IMR-90 (cell line): ENCODE data around the gene KIF1B. TPM values are rescaled to one million over a fixed set of nuclear protein-coding genes. Genes with fewer than 3 reads are reported as not detected.

Experiments
- ATAC-seq: fragments of 200-7000 bp; cut with Tn5 transposase; 2 replicates; pipeline ENCODE4 v1.9.1; 2020; ENCODE audit warnings: low read depth, mild to moderate bottlenecking, moderate library complexity
- BruUV-seq: library from RNA; stranded (reverse); fragments of 400-500 nt; replicated peaks from 2 replicates; lab custom pipeline; 2021; lab: Mats Ljungman, UMichigan
- CTCF ChIA-PET: fragments of 300-600 bp; formaldehyde crosslinking; extraction: SDS; loops from one replicate; lab custom pipeline; 2021; ENCODE audit warnings: antibody characterized with exemption; lab: Yijun Ruan, JAX
- POLR2A ChIA-PET: fragments of 300-600 bp; sonication (Branson Sonifier 250); formaldehyde crosslinking; loops from one replicate; lab custom pipeline; 2022; ENCODE audit warnings: antibody characterized with exemption; ENCODE audit not compliant: unreplicated experiment; lab: Charles Lee
- DNase-seq: peaks from one replicate; pipeline ENCODE4 v3.0.0; 2013
- H2AFZ ChIP-seq: replicated peaks from 2 replicates; pipeline ENCODE3; 2013; ENCODE audit warnings: low read length, mild to moderate bottlenecking; ENCODE audit not compliant: poor library complexity
- H2AK5ac ChIP-seq: 2 replicates; pipeline ENCODE4 v1.6.1; 2013; ENCODE audit warnings: low read depth, low read length, inconsistent platforms
- H2AK9ac ChIP-seq: replicated peaks from 2 replicates; pipeline ENCODE3; 2013; ENCODE audit warnings: mild to moderate bottlenecking, low read depth, low read length, moderate library complexity; ENCODE audit not compliant: poor library complexity
- H2BK120ac ChIP-seq: 2 replicates; pipeline ENCODE4 v1.6.1; 2013; ENCODE audit warnings: low read depth, low read length, inconsistent platforms
- H2BK15ac ChIP-seq: 3 replicates; pipeline ENCODE4 v1.6.1; 2013; ENCODE audit warnings: low read depth, low read length, inconsistent platforms
- H2BK20ac ChIP-seq: 2 replicates; pipeline ENCODE4 v1.6.1; 2013; ENCODE audit warnings: low read depth, mild to moderate bottlenecking, inconsistent platforms, low read length, moderate library complexity
- H2BK5ac ChIP-seq: 2 replicates; pipeline ENCODE4 v1.6.1; 2013; ENCODE audit warnings: mild to moderate bottlenecking, low read depth, low read length, inconsistent platforms; ENCODE audit not compliant: poor library complexity, severe bottlenecking
- H3K14ac ChIP-seq: replicated peaks from 2 replicates; pipeline ENCODE4 v1.6.1; 2013; ENCODE audit warnings: low read depth, low read length, inconsistent platforms
- H3K18ac ChIP-seq: 2 replicates; pipeline ENCODE4 v1.6.1; 2013; ENCODE audit warnings: low read depth, low read length, control low read depth
- H3K23ac ChIP-seq: 2 replicates; pipeline ENCODE4 v1.6.1; 2013; ENCODE audit warnings: low read depth, low read length, inconsistent platforms
- H3K27ac ChIP-seq: 2 replicates; pipeline ENCODE4 v1.5.1; 2013; ENCODE audit warnings: mild to moderate bottlenecking, control low read depth, low read length; ENCODE audit not compliant: insufficient read depth
- H3K27me3 ChIP-seq: 2 replicates; pipeline ENCODE4 v1.6.1; 2013; ENCODE audit warnings: low read length; ENCODE audit not compliant: control insufficient read depth, insufficient read depth
- H3K36me3 ChIP-seq: 2 replicates; pipeline ENCODE4 v1.6.1; 2013; ENCODE audit warnings: low read length, mixed read lengths; ENCODE audit not compliant: control insufficient read depth, insufficient read depth
- H3K4ac ChIP-seq: 2 replicates; pipeline ENCODE4 v1.6.1; 2013; ENCODE audit warnings: low read depth, low read length, inconsistent platforms
- H3K4me1 ChIP-seq: 2 replicates; pipeline ENCODE4 v1.6.1; 2013; ENCODE audit warnings: low read length, mixed read lengths; ENCODE audit not compliant: control insufficient read depth, insufficient read depth
- H3K4me2 ChIP-seq: 2 replicates; pipeline ENCODE4 v1.6.1; 2013; ENCODE audit warnings: low read depth, mild to moderate bottlenecking, control low read depth, low read length, moderate library complexity
- H3K4me3 ChIP-seq: 2 replicates; pipeline ENCODE4 v1.5.1; 2013; ENCODE audit warnings: low read depth, mild to moderate bottlenecking, control low read depth, low read length, moderate library complexity; ENCODE audit not compliant: insufficient read depth
- H3K56ac ChIP-seq: 2 replicates; pipeline ENCODE4 v1.6.1; 2013; ENCODE audit warnings: low read length, inconsistent platforms; ENCODE audit not compliant: insufficient read depth; ENCODE audit errors: extremely low read depth
- H3K79me1 ChIP-seq, 2 experiments: 2 replicates each; pipeline ENCODE4 v1.6.1; 2013; ENCODE audit warnings: low read length in 2 of 2, inconsistent platforms in 1 of 2, low read depth in 1 of 2
- H3K9ac ChIP-seq: 2 replicates; pipeline ENCODE4 v1.6.1; 2013; ENCODE audit warnings: low read depth, low read length, control low read depth
- H3K9me1 ChIP-seq: 2 replicates; pipeline ENCODE4 v1.6.1; 2013; ENCODE audit warnings: low read length, inconsistent platforms; ENCODE audit not compliant: insufficient read depth
- H3K9me3 ChIP-seq: 2 replicates; pipeline ENCODE4 v1.6.1; 2013; ENCODE audit warnings: low read length; ENCODE audit not compliant: control insufficient read depth, insufficient read depth
- H4K20me1 ChIP-seq: 2 replicates; pipeline ENCODE4 v1.6.1; 2013; ENCODE audit warnings: low read length, inconsistent platforms; ENCODE audit not compliant: insufficient read depth
- H4K5ac ChIP-seq: 2 replicates; pipeline ENCODE4 v1.6.1; 2013; ENCODE audit warnings: mild to moderate bottlenecking, low read depth, low read length, control low read depth
- H4K8ac ChIP-seq, 2 experiments: 2 replicates each; pipeline ENCODE4 v1.6.1; 2013; ENCODE audit warnings: low read depth in 2 of 2, low read length in 2 of 2, control low read depth in 1 of 2, inconsistent platforms in 1 of 2
- H4K91ac ChIP-seq: 2 replicates; pipeline ENCODE4 v1.6.1; 2013; ENCODE audit warnings: low read depth, low read length, inconsistent platforms; ENCODE audit not compliant: insufficient read depth
- BHLHE40 ChIP-seq: fragments of 150-350 bp; IDR thresholded peaks from 2 replicates; pipeline ENCODE4 v1.6.1; 2016; ENCODE audit warnings: mild to moderate bottlenecking, low read depth, low read length
- CHD1 ChIP-seq: IDR thresholded peaks from 2 replicates; pipeline ENCODE4 v1.6.1; 2012; ENCODE audit warnings: low read depth, low read length, improper control_type of control experiment
- CTCF ChIP-seq: conservative IDR thresholded peaks from 2 replicates; pipeline ENCODE4 v1.5.1; 2012; ENCODE audit warnings: mild to moderate bottlenecking, low read depth, low read length, improper control_type of control experiment
- ELK1 ChIP-seq: fragments of 150-350 bp; IDR thresholded peaks from 2 replicates; pipeline ENCODE4 v1.6.1; 2016; ENCODE audit warnings: low read depth, mild to moderate bottlenecking, low read length, moderate library complexity, borderline replicate concordance
- FOS ChIP-seq: fragments of 150-350 bp; IDR thresholded peaks from 2 replicates; pipeline ENCODE4 v1.6.1; 2016; ENCODE audit warnings: low read depth, low read length
- MAZ ChIP-seq: IDR thresholded peaks from 2 replicates; pipeline ENCODE4 v1.6.1; 2012; ENCODE audit warnings: low read depth, mild to moderate bottlenecking, low read length, improper control_type of control experiment, moderate library complexity, borderline replicate concordance
- MXI1 ChIP-seq: IDR thresholded peaks from 2 replicates; pipeline ENCODE4 v1.6.1; 2012; ENCODE audit warnings: low read depth, mild to moderate bottlenecking, low read length, moderate library complexity, borderline replicate concordance
- POLR2A ChIP-seq: IDR thresholded peaks from 2 replicates; pipeline ENCODE4 v1.6.1; 2012; ENCODE audit warnings: mild to moderate bottlenecking, low read depth, low read length
- RAD21 ChIP-seq: IDR thresholded peaks from 2 replicates; pipeline ENCODE4 v1.6.1; 2012; ENCODE audit warnings: low read length, improper control_type of control experiment
- RFX5 ChIP-seq: IDR thresholded peaks from 2 replicates; pipeline ENCODE4 v1.8.0; 2012; ENCODE audit warnings: low read depth, mild to moderate bottlenecking, low read length, moderate library complexity
- WGBS, 2 experiments: methylation state at CpG; one replicate each; pipeline versions ENCODE4 v1.1.5 to v1.1.7; 2013; ENCODE audit warnings: missing lambda C conversion rate in 2 of 2; ENCODE audit not compliant: insufficient read length in 1 of 2; ENCODE audit errors: extremely low coverage in 2 of 2; 5-methylcytosine and 5-hydroxymethylcytosine counted together
- dilution Hi-C: fragments of 300-500 bp; cut with HindIII; formaldehyde crosslinking; loops from one replicate; pipeline ENCODE4 v1.14.3; 2018; ENCODE audit warnings: low sequenced_read_pairs; ENCODE audit not compliant: unreplicated experiment
- in situ Hi-C: fragments of 300-500 bp; cut with MboI; formaldehyde crosslinking; loops from 3 replicates; pipeline ENCODE4 v1.14.3; 2019; ENCODE audit warnings: low sequenced_read_pairs, inconsistent platforms, mixed read lengths
- intact Hi-C: fragments of 100-400 bp; cut with micrococcal nuclease; formaldehyde crosslinking; loops from 2 replicates; pipeline ENCODE4 v1.10.0; 2022
- polyA plus RNA-seq, 3 experiments: library from polyadenylated mRNA; depleted of rRNA; stranded (reverse); fragments of >200 nt; gene quantifications; 2 replicates each; pipeline ENCODE4 v1.2.3, GENCODE V29; 2012; ENCODE audit warnings: low replicate concordance in 1 of 3
- total RNA-seq: library from RNA; depleted of rRNA; stranded (reverse); fragments of >200 nt; gene quantifications from 2 replicates; pipeline ENCODE4 v1.2.3, GENCODE V29; 2012

Gene KIF1B
- total and polyA plus RNA-seq, 2 of the 4 experiments (the other 2 are of a cell fraction), result 13.0 to 21.1 TPM

- Histone ChIP-seq H3K27ac (no peak overlapping the region), H2BK20ac (no peak overlapping the region), H3K9me3 (no peaks in the 10 kb centered on the region), H4K8ac (no peak overlapping the region), H3K4ac (no peak overlapping the region), H3K27me3 (peaks cover 4% of the 10 kb centered on the region), H3K4me3 (no peak overlapping the region), H2BK120ac (no peak overlapping the region), H3K18ac (no peak overlapping the region), H3K79me1 (no peaks in the 10 kb centered on the region), H2AK5ac (no peak overlapping the region), H3K9ac (no peak overlapping the region), H4K20me1 (no peaks in the 10 kb centered on the region), H2AFZ (no peak overlapping the region), H2AK9ac (no peak overlapping the region), H3K4me2 (no peak overlapping the region), H2BK5ac (no peak overlapping the region), H3K9me1 (no peaks in the 10 kb centered on the region), H4K91ac (no peak overlapping the region), H3K56ac (no peak overlapping the region), H3K14ac (no peak overlapping the region), H3K36me3 (no peaks in the 10 kb centered on the region), H2BK15ac (no peak overlapping the region), H4K5ac (no peak overlapping the region), H3K23ac (no peak overlapping the region), H3K4me1 (no peaks in the 10 kb centered on the region)
- intact Hi-C loops, result no loop called here
- ChIA-PET POLR2A (no interaction called here), CTCF (no interaction called here)
- ATAC-seq (no peak), DNase-seq (no peak)
- BruUV-seq, result no TSS peak
- WGBS, 2 experiments, result 100% methylated on average over 1 of the region's 4 CpGs; no CpG with 5 or more reads in 1 of the 2 experiments
- dilution Hi-C loops, result no loop called here
- TF ChIP-seq MXI1 (no peak), POLR2A (no peak), FOS (no peak), RAD21 (no peak), ELK1 (no peak), CHD1 (no peak), CTCF (no peak), BHLHE40 (no peak), RFX5 (no peak), MAZ (no peak)
- in situ Hi-C loops, result no loop called here
These were observed 20.7 kb upstream of the KIF1B start for GRCh38 chr1:10189659-10190058.
